Lower leg skin (tissue), 3 donors: ENCODE measurements around the gene SAP30L.

Experiments
- POLR2A ChIP-seq, 2 donors: fragments of 450-650 bp; IDR thresholded peaks; one replicate each; pipeline ENCODE4 v1.6.1; 2016 to 2017; ENCODE audit warnings: antibody characterized with exemption in 2 of 2, mild to moderate bottlenecking in 1 of 2, moderate library complexity in 1 of 2
- TF ChIP-seq, protein P1 (sequence below), 3 donors: fragments of 450-650 bp; IDR thresholded peaks; one replicate each; pipeline ENCODE4 v1.5.1; 2016; ENCODE audit warnings: antibody characterized with exemption in 3 of 3, mild to moderate bottlenecking in 3 of 3, moderate library complexity in 2 of 3

- TF ChIP-seq, protein P1, sequence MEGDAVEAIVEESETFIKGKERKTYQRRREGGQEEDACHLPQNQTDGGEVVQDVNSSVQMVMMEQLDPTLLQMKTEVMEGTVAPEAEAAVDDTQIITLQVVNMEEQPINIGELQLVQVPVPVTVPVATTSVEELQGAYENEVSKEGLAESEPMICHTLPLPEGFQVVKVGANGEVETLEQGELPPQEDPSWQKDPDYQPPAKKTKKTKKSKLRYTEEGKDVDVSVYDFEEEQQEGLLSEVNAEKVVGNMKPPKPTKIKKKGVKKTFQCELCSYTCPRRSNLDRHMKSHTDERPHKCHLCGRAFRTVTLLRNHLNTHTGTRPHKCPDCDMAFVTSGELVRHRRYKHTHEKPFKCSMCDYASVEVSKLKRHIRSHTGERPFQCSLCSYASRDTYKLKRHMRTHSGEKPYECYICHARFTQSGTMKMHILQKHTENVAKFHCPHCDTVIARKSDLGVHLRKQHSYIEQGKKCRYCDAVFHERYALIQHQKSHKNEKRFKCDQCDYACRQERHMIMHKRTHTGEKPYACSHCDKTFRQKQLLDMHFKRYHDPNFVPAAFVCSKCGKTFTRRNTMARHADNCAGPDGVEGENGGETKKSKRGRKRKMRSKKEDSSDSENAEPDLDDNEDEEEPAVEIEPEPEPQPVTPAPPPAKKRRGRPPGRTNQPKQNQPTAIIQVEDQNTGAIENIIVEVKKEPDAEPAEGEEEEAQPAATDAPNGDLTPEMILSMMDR (IDR thresholded peaks at IDR 0.05), result no peak
- no peak for TF ChIP-seq POLR2A (IDR thresholded peaks at IDR 0.05)
Observed at GRCh38 chr5:154460172-154460571, 14.4 kb downstream of the SAP30L start.
